Immature natural killer cell (primary cell): ENCODE data around the gene ELOVL2. TPM values are rescaled to one million over a fixed set of nuclear protein-coding genes. Genes with fewer than 3 reads are reported as not detected.
"Not testable (repeated sequence)": the region's sequence is repeated elsewhere in the genome, so short reads cannot be mapped to it uniquely, and the experiment has no call there.

Experiments used
- DNase-seq, 3 donors: peaks; one replicate each; pipeline ENCODE4 v3.0.0; 2022; ENCODE audit warnings: mixed read lengths in 1 of 3
- H3K27ac Mint-ChIP-seq, 6 donors: one replicate each; pipeline ENCODE4 v1.8.0; 2020; ENCODE audit warnings: mixed read lengths in 6 of 6, mild to moderate bottlenecking in 5 of 6, inconsistent platforms in 4 of 6, moderate library complexity in 3 of 6
- H3K27me3 Mint-ChIP-seq, 3 donors: one replicate each; pipeline ENCODE4 v1.8.0; 2020 to 2021; ENCODE audit warnings: low read depth in 3 of 3, mild to moderate bottlenecking in 3 of 3, mixed read lengths in 3 of 3, moderate library complexity in 3 of 3, inconsistent platforms in 1 of 3
- H3K36me3 Mint-ChIP-seq, 3 donors: one replicate each; pipeline ENCODE4 v1.8.0; 2020; ENCODE audit warnings: mixed read lengths in 3 of 3, inconsistent platforms in 2 of 3, mild to moderate bottlenecking in 2 of 3
- H3K4me1 Mint-ChIP-seq, 2 donors: one replicate each; pipeline ENCODE4 v1.8.0; 2020; ENCODE audit warnings: inconsistent platforms in 2 of 2, mild to moderate bottlenecking in 2 of 2, mixed read lengths in 2 of 2, moderate library complexity in 1 of 2
- H3K4me3 Mint-ChIP-seq, 5 donors: one replicate each; pipeline ENCODE4 v1.8.0; 2020; ENCODE audit warnings: mild to moderate bottlenecking in 5 of 5, mixed read lengths in 5 of 5, inconsistent platforms in 3 of 5, moderate library complexity in 3 of 5
- H3K9me3 Mint-ChIP-seq, 6 donors: one replicate each; pipeline ENCODE4 v1.8.0; 2020; ENCODE audit warnings: mild to moderate bottlenecking in 6 of 6, mixed read lengths in 6 of 6, inconsistent platforms in 4 of 6, moderate library complexity in 3 of 6
- polyA plus RNA-seq, 3 donors: library from polyadenylated mRNA; unstranded; fragments of 300-500 nt; fragmentation: Illumina TruSeq; gene quantifications; one replicate each; pipeline ENCODE4 v1.2.3, GENCODE V29; 2021

ELOVL2 gene, protein sequence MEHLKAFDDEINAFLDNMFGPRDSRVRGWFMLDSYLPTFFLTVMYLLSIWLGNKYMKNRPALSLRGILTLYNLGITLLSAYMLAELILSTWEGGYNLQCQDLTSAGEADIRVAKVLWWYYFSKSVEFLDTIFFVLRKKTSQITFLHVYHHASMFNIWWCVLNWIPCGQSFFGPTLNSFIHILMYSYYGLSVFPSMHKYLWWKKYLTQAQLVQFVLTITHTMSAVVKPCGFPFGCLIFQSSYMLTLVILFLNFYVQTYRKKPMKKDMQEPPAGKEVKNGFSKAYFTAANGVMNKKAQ
- polyA plus RNA-seq = not detected

DNA sequence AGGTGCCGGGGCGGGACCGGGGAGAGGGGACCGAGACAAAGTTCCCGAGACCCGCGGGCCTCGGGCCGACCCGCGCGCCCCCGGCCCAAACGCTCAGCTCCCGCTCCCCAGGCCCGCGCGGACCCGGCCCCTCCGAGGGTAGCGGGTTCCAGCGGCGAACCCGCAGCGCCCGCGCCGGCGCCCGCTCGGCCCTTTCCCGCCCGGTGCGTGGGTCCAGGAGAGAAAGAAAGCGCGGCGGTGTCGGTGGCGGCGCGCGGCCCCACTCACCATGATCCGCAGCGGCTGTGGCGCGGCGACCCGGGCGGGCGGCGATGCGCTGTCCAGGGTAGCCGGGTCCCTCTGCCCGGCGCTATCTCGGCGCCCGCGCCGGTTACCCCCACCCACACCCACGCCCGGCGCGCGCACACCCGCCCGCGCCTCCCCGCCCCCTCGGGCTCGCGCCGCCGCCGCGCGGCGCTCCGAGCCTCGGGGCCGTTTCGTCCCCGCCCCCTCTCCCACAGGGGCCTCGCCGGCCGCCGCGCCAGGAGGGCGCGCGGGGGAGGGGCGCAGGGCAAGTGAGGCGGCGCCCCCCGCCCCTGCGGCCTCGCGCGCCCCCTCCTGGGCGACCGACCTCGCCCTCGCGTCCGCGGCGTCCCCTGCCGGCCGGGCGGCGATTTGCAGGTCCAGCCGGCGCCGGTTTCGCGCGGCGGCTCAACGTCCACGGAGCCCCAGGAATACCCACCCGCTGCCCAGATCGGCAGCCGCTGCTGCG, at the start of gene ELOVL2:
ELOVL2 (minus strand) TSS at position 345 of the 751 bp plus-strand sequence; CDS start at position 270, 75 bp downstream.
- peaks cover 0 to 8% (median 0%) of the 10 kb centered on the region in 6 donors for H3K9me3 Mint-ChIP-seq
- no peak within 1 kb of the TSS for H3K27ac Mint-ChIP-seq
- peaks cover 21 to 34% (median 26%) of the 10 kb centered on the region in 3 donors for H3K27me3 Mint-ChIP-seq
- no peaks in the 10 kb centered on the region for H3K36me3 Mint-ChIP-seq
- peak within 1 kb of the TSS; percentile 61 to 85 (median 80) for H3K4me3 Mint-ChIP-seq
- peaks cover 12 to 17% of the 10 kb centered on the region in 2 donors for H3K4me1 Mint-ChIP-seq
- peak in 2 of 3 donors; percentile 7 to 23 for DNase-seq

DNA sequence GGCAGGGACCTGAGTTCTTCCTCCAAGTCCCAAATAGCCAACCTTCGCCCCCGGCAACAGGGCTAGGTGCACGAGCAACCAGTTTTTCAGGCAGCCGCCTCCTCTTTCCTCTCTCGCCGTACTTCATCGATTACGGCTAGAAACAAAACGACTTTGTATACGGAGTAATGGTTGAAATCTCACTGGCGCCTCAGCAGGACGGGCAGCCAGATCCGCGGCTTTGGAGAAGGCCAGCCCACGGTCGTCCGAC, 49.2 kb upstream of the ELOVL2 start:
- peak overlapping the region; percentile 89 to 98 (median 96) for H3K27ac Mint-ChIP-seq
- peaks cover 28 to 34% of the 10 kb centered on the region in 2 donors for H3K4me1 Mint-ChIP-seq
- peaks cover 6 to 10% (median 10%) of the 10 kb centered on the region in 3 donors for H3K27me3 Mint-ChIP-seq
- H3K4me3 Mint-ChIP-seq = peak overlapping the region; percentile 92 to 98 (median 97)
- no peak for DNase-seq
- H3K9me3 Mint-ChIP-seq = no peaks in the 10 kb centered on the region
- H3K36me3 Mint-ChIP-seq = no peaks in the 10 kb centered on the region

DNA sequence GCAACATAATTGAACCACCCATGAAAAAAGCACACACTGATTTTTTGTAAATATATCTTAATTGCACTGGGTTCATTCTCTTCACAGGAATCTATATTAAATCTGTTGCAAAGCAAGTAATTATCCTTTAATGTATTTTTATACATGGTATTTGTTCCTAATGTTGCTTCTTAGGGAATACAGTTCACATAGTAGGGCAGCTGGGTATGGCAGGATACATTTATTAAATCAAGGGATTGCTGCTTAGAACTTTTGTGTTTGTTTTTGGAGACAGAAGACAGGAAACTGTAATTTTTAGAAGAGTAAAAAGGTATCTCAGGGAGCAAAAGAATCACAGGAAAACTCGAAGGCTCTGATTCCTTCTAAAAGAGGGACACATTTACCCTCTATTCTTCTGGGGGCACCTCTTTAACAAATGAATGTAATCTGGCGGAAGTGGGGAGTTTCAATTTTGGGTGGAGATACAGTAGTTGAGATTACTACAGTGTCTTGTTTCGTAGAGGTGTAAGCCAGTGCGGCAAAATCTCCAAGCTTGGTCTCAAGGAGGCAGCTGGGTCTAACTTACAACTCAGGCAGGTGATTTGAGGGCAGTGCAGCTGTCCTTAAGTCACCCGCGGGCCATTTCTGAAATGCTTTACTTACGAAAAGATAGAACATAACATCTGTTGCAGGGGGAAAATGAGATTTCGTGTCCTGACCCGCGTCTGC, 48.7 kb upstream of the ELOVL2 start:
- no peak for DNase-seq
- peaks cover 9 to 10% (median 10%) of the 10 kb centered on the region in 3 donors for H3K27me3 Mint-ChIP-seq
- H3K27ac Mint-ChIP-seq = peak overlapping the region; percentile 89 to 98 (median 96)
- H3K4me1 Mint-ChIP-seq = peaks cover 27 to 34% of the 10 kb centered on the region in 2 donors
- H3K36me3 Mint-ChIP-seq = no peaks in the 10 kb centered on the region
- no peaks in the 10 kb centered on the region for H3K9me3 Mint-ChIP-seq
- H3K4me3 Mint-ChIP-seq = peak overlapping the region; percentile 92 to 98 (median 97)

DNA sequence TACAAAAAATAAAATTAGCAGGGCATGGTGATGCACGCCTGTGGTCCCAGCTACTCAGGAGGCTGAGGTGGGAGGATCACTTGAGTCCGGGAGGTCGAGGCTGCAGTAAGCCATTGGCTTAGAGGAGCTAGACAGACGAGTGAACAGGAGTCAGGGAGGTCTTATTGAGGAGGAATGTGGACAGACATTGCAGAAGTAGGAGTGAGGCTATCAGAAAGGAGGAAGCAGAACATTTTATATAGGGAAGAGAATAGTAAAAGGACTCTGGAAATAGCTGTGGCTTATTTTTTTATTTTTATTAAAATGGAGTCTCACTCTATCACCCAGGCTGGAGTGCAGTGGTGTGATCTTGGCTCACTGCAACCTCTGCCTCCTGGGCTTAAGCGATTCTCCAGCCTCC, 47.0 kb upstream of the ELOVL2 start:
- Mint-ChIP-seq H3K4me1 (peaks cover 24 to 31% of the 10 kb centered on the region in 2 donors), H3K27me3 (peaks cover 10 to 12% (median 10%) of the 10 kb centered on the region in 3 donors), H3K4me3 (peak overlapping the region in 1 of 5 donors; percentile 2)
- H3K9me3 Mint-ChIP-seq, H3K36me3 Mint-ChIP-seq, DNase-seq, H3K27ac Mint-ChIP-seq: not testable (repeated sequence)

DNA sequence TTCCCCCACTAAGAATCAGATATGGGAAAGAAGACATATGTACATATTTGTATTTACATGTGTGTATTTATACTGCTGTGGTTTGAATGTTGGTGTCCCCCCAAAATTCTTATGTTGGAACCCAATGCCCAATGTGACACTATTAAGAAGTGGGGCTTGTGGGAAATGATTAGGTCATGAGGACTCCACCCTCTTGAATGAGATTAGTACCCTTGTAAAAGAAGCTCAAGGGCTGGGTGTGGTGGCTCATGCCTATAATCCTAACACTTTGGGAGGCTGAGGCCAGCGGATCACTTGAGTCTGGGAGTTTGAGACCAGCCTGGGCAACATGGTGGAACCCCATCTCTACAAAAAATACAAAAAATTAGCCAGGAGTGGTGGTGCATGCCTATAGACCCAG, 45.6 kb upstream of the ELOVL2 start:
- H3K27ac Mint-ChIP-seq = no peak overlapping the region
- peaks cover 15 to 17% of the 10 kb centered on the region in 2 donors for H3K4me1 Mint-ChIP-seq
- no peak overlapping the region for H3K4me3 Mint-ChIP-seq

DNA sequence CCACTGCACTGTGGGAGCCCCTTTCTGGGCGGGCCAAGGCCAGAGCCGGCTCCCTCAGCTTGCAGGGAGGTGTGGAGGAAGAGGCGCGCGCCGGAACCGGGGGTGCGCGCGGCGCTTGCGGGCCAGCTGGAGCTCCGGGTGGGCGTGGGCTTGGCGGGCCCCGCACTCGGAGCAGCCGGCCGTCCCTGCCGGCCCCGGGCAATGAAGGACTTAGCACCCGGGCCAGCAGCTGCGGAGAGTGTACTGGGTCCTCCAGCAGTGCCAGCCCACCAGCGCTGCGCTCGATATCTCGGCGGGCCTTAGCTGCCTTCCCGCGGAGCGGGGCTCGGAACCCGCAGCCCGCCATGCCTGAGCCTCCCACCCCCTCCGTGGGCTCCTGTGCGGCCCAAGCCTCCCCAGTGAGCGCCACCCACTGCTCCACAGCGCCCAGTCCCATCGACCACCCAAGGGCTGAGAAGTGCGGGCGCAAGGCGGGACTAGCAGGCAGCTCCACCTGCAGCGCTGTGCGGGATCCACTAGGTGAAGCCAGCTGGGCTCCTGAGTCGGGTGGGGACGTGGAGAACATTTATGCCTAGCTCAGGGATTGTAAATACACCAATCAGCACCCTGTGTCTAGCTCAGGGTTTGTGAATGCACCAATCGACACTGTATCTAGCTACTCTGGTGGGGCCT, 43.2 kb upstream of the ELOVL2 start:
- H3K4me3 Mint-ChIP-seq, H3K36me3 Mint-ChIP-seq, H3K4me1 Mint-ChIP-seq, H3K9me3 Mint-ChIP-seq, DNase-seq, H3K27ac Mint-ChIP-seq: not testable (repeated sequence)
- H3K27me3 Mint-ChIP-seq = peaks cover 0 to 12% (median 7%) of the 10 kb centered on the region in 3 donors

More for the DNA sequence above, 45.6 kb upstream of the ELOVL2 start:
- no peaks in the 10 kb centered on the region for H3K9me3 Mint-ChIP-seq
- H3K36me3 Mint-ChIP-seq = no peaks in the 10 kb centered on the region
- no peak for DNase-seq
- H3K27me3 Mint-ChIP-seq = peaks cover 7 to 14% (median 10%) of the 10 kb centered on the region in 3 donors

DNA sequence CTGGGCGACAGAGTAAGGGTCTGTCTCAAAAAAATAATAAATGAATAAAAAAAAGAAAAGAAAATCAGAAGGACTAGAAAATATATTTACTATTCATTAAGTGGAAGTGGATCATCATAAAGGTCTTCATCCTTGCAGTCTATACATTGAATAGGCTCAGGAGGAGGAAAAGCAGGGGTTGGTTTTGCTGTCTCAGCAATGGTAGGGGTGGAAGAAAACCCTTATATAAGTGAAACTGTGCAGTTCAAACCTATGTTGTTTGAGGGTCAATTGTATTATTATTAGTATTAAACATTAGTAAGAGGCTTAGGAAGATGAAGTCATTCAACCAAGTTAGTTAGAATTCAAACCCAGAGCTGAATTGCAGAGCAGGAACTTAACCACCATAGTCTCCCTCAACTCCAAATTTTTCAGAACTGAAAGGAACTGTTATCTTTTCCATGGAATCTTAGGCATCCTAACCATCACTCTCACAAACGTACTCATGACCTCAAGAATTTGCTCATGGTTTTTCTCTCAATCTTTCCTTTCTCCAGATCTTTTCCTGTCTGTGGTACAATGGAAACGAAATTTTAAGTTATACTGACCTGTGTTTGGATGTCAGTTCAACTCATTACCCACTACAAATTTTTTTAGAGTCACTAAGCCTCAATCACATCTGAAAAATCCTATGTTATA, 41.8 kb upstream of the ELOVL2 start:
- Mint-ChIP-seq H3K36me3 (no peaks in the 10 kb centered on the region), H3K27ac (no peak overlapping the region), H3K27me3 (peaks cover 0 to 10% (median 4%) of the 10 kb centered on the region in 3 donors), H3K4me3 (no peak overlapping the region), H3K4me1 (no peaks in the 10 kb centered on the region), H3K9me3 (no peaks in the 10 kb centered on the region)
- no peak for DNase-seq

DNA sequence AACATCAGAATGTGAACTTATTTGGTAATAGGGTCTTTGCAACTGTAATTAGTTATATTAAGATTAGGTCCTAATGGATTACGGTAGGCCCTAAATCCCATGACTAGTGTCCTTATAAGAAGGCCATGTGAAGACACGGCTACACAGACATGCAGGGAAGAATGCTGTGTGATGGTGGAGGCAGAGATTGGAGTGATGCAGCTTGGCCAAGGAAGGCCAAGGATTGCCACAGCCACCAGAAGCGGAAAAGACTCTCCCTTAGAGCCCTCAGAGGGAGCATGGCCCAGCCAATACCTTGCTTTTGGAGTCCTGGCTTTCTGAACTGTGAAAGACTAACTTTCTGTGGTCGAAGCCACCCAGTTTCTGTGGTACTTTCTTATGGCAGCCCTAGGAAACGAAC, 39.9 kb upstream of the ELOVL2 start:
- no peak for DNase-seq
- Mint-ChIP-seq H3K27me3 (peaks cover 3 to 12% (median 4%) of the 10 kb centered on the region in 3 donors), H3K9me3 (no peaks in the 10 kb centered on the region), H3K36me3 (no peaks in the 10 kb centered on the region), H3K4me1 (no peaks in the 10 kb centered on the region), H3K4me3 (no peak overlapping the region), H3K27ac (no peak overlapping the region)

DNA sequence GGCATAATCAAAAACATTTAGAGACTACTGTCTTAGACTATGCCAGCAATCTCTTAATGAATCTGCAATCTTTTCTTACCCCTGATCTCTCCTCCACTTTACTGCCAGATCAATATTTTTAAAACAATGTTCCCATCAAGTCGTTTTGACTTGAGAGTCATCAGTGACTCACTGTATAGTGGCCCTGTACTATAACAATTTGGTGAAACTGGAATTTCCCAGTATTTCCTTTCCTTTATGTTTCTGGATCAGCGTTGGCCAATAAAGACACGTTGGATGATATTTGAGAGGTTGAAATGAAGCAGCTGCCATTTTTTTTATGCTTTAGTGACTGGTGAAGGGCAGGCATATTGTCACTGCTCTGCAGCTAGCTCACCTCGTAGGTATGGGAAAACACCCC, 39.4 kb upstream of the ELOVL2 start:
- Mint-ChIP-seq H3K36me3 (no peaks in the 10 kb centered on the region), H3K27me3 (peaks cover 0 to 12% (median 4%) of the 10 kb centered on the region in 3 donors), H3K4me1 (no peaks in the 10 kb centered on the region), H3K4me3 (no peak overlapping the region), H3K27ac (no peak overlapping the region), H3K9me3 (no peaks in the 10 kb centered on the region)
- DNase-seq = no peak

DNA sequence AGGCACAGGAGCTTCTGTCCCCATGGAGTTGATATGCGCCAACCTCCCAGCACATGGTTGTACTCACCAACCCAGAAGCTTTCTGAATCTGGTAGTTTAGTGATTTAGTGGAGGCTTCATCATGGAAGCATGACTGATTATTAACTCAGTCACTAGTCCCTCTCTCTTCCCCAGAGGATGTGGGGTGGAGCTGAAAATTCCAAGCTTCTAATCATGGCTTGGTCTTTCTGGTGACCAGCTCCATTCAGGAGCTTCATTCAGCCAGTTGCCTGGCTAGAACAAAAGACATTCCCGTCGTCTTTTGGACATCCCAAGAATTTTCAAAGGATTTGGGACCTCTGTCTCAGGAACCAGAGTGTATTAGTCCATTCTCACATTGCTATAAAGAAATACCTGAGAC, 36.2 kb upstream of the ELOVL2 start:
- Mint-ChIP-seq H3K9me3 (no peaks in the 10 kb centered on the region), H3K4me3 (no peak overlapping the region), H3K27me3 (peaks cover 0 to 5% (median 4%) of the 10 kb centered on the region in 3 donors), H3K27ac (no peak overlapping the region), H3K4me1 (no peaks in the 10 kb centered on the region), H3K36me3 (no peaks in the 10 kb centered on the region)
- DNase-seq = no peak

DNA sequence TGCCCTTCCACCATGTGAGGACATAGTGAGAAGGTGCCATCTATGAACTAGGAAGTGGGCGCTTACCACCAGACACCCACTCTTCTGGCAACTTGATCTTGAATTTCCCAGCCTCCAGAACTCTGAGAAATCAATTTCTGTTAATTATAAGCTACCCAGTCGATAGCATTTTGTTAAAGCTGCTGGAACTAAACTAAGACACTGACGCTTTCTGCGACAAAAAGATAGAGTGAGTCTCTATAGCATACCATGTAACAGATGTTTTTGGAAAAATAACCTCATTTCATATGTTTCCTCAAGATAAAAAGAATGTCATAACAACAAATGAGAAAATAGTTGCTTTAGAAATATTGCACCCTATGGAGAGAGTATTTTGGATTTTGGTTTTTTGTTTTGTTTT, 34.2 kb upstream of the ELOVL2 start:
- H3K27ac Mint-ChIP-seq = no peak overlapping the region
- no peaks in the 10 kb centered on the region for H3K4me1 Mint-ChIP-seq
- H3K36me3 Mint-ChIP-seq = no peaks in the 10 kb centered on the region
- H3K9me3 Mint-ChIP-seq = no peaks in the 10 kb centered on the region
- H3K4me3 Mint-ChIP-seq = no peak overlapping the region
- DNase-seq = no peak
- H3K27me3 Mint-ChIP-seq = peaks cover 0 to 4% (median 2%) of the 10 kb centered on the region in 3 donors

DNA sequence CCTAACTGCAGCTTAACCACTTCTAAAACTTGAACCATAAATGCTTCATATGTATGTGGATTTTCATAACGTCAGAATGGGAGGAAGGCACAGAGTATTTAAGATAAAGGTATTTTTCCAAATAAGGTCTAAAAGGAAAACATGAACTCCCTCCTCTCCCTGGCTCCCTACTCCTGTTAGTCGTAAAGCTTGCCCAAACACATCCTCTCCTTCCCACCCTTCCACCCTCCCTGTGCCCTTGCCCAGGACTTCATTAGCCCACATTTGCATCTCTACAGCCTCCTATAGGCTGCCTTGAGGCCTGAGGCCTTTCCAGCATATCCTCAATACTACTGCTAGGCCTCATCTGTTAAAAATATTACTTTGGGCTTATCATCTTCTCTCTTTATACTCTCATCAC, 32.4 kb upstream of the ELOVL2 start:
- no peak for DNase-seq
- H3K27ac Mint-ChIP-seq = no peak overlapping the region
- no peaks in the 10 kb centered on the region for H3K36me3 Mint-ChIP-seq
- no peaks in the 10 kb centered on the region for H3K9me3 Mint-ChIP-seq
- H3K27me3 Mint-ChIP-seq = peaks cover 0 to 4% (median 2%) of the 10 kb centered on the region in 3 donors
- H3K4me1 Mint-ChIP-seq = no peaks in the 10 kb centered on the region
- no peak overlapping the region for H3K4me3 Mint-ChIP-seq

DNA sequence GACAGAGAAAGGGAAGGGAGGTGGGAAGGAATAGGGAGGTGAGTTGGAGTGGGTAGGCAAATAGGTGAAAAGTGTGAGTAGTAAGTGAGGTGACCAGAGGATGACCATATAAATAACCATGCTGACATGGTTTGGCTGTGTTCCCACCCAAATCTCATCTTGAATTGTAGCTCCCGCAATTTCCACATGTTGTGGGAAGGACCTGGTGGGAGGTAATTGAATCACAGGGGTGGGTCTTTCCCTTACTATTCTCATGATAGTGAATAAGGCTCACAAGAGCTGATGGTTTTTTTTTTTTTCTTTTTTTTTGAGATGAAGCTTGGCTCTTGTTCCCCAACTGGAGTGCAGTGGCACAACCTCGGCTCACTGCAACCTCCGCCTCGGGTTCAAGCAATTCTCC, 28.0 kb upstream of the ELOVL2 start:
- H3K9me3 Mint-ChIP-seq = no peaks in the 10 kb centered on the region
- no peak for DNase-seq
- H3K27me3 Mint-ChIP-seq = peaks cover 0 to 2% (median 0%) of the 10 kb centered on the region in 3 donors
- H3K4me3 Mint-ChIP-seq = no peak overlapping the region
- H3K36me3 Mint-ChIP-seq = no peaks in the 10 kb centered on the region
- H3K4me1 Mint-ChIP-seq = no peaks in the 10 kb centered on the region
- no peak overlapping the region for H3K27ac Mint-ChIP-seq
